ENCODE measurements around the gene STK32C.

The STK32C gene

GRCh38 chr10:132202070-132202970, 105.4 kb downstream of the STK32C start:
- DNase-seq (ENCODE audit: extremely low read depth in 1 of 2, low read depth in 1 of 2) = no peak

- DNase-seq (ENCODE audit: extremely low read depth in 1 of 2, low read depth in 1 of 2) = no peak
Measured at GRCh38 chr10:132201111-132201969, 106.4 kb downstream of the STK32C start.

- no peak for DNase-seq (ENCODE audit: extremely low read depth in 1 of 2, low read depth in 1 of 2)
Measured at GRCh38 chr10:132200344-132201110, 107.2 kb downstream of the STK32C start.

GRCh38 chr10:132199854-132200311, 107.9 kb downstream of the STK32C start:
- DNase-seq (ENCODE audit: extremely low read depth in 1 of 2, low read depth in 1 of 2) = no peak

GRCh38 chr10:132199268-132199853, 108.4 kb downstream of the STK32C start:
- DNase-seq (ENCODE audit: extremely low read depth in 1 of 2, low read depth in 1 of 2) = no peak

GRCh38 chr10:132198381-132199181, 109.2 kb downstream of the STK32C start:
- no peak for DNase-seq (ENCODE audit: extremely low read depth in 1 of 2, low read depth in 1 of 2)

GRCh38 chr10:132198068-132198370, 109.7 kb downstream of the STK32C start:
- no peak for DNase-seq (ENCODE audit: extremely low read depth in 1 of 2, low read depth in 1 of 2)

GRCh38 chr10:132197271-132198067, 110.3 kb downstream of the STK32C start:
- no peak for DNase-seq (ENCODE audit: extremely low read depth in 1 of 2, low read depth in 1 of 2)

GRCh38 chr10:132196178-132197113, 111.3 kb downstream of the STK32C start:
- DNase-seq (ENCODE audit: extremely low read depth in 1 of 2, low read depth in 1 of 2) = no peak

GRCh38 chr10:132195366-132196075, 112.2 kb downstream of the STK32C start:
- DNase-seq (ENCODE audit: extremely low read depth in 1 of 2, low read depth in 1 of 2) = no peak

GRCh38 chr10:132194726-132195125, 113.0 kb downstream of the STK32C start:
- no peak for DNase-seq (ENCODE audit: extremely low read depth in 1 of 2, low read depth in 1 of 2)

GRCh38 chr10:132193907-132194552, 113.7 kb downstream of the STK32C start:
- DNase-seq (ENCODE audit: extremely low read depth in 1 of 2, low read depth in 1 of 2) = no peak

- DNase-seq (ENCODE audit: extremely low read depth in 1 of 2, low read depth in 1 of 2) = no peak
Measured at GRCh38 chr10:132192991-132193665, 114.6 kb downstream of the STK32C start.

- DNase-seq (ENCODE audit: extremely low read depth in 1 of 2, low read depth in 1 of 2) = no peak
Measured at GRCh38 chr10:132192076-132192975, 115.4 kb downstream of the STK32C start.

- no peak for DNase-seq (ENCODE audit: extremely low read depth in 1 of 2, low read depth in 1 of 2)
Measured at GRCh38 chr10:132189810-132190422, 117.8 kb downstream of the STK32C start.

Measured in stimulated activated CD8-positive, alpha-beta memory T cell treated with anti-CD3 and anti-CD28 coated beads, Interleukin-7, amount 100 ng/mL, for 48 hours (primary cell).